ENCODE data around the gene NTPCR. TPM values are rescaled to one million over a fixed set of nuclear protein-coding genes. Genes with fewer than 3 reads are reported as not detected.

The NTPCR gene
- total RNA-seq, 1 experiment from 2014 or later, result 46.8 TPM

GRCh38 chr1:233005703-233006102, 55.3 kb downstream of the NTPCR start:
- no peak for TF ChIP-seq CTCF (IDR thresholded peaks at IDR 0.05)
- TF ChIP-seq POLR2AphosphoS5 (IDR thresholded peaks at IDR 0.05; ENCODE audit: low read depth, low read length), result no peak
- no peak for TF ChIP-seq SIN3A (IDR thresholded peaks at IDR 0.05; ENCODE audit: borderline replicate concordance, insufficient read depth, low read depth, low read length)
- TF ChIP-seq, protein P1, sequence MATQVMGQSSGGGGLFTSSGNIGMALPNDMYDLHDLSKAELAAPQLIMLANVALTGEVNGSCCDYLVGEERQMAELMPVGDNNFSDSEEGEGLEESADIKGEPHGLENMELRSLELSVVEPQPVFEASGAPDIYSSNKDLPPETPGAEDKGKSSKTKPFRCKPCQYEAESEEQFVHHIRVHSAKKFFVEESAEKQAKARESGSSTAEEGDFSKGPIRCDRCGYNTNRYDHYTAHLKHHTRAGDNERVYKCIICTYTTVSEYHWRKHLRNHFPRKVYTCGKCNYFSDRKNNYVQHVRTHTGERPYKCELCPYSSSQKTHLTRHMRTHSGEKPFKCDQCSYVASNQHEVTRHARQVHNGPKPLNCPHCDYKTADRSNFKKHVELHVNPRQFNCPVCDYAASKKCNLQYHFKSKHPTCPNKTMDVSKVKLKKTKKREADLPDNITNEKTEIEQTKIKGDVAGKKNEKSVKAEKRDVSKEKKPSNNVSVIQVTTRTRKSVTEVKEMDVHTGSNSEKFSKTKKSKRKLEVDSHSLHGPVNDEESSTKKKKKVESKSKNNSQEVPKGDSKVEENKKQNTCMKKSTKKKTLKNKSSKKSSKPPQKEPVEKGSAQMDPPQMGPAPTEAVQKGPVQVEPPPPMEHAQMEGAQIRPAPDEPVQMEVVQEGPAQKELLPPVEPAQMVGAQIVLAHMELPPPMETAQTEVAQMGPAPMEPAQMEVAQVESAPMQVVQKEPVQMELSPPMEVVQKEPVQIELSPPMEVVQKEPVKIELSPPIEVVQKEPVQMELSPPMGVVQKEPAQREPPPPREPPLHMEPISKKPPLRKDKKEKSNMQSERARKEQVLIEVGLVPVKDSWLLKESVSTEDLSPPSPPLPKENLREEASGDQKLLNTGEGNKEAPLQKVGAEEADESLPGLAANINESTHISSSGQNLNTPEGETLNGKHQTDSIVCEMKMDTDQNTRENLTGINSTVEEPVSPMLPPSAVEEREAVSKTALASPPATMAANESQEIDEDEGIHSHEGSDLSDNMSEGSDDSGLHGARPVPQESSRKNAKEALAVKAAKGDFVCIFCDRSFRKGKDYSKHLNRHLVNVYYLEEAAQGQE (IDR thresholded peaks at IDR 0.05; ENCODE audit: insufficient read depth in 1 of 2, low read depth in 2 of 2, low read length in 1 of 2), result no peak
- no peak for TF ChIP-seq TCF7L2 (IDR thresholded peaks at IDR 0.05; ENCODE audit: low read depth, low read length)
- ChIA-PET POLR2A (no interaction called here), CTCF (interaction anchor here (0.7 kb wide), 1 partner anchor 55 kb away, joined by 3 read pairs; no protein-coding TSS in a partner anchor)
- DNase-seq (ENCODE audit: low read depth, low spot score), result no peak
- Histone ChIP-seq H3K4me1 (ENCODE audit: control insufficient read depth, insufficient read depth, low read length) (no peaks in the 10 kb centered on the region), H3K36me3 (ENCODE audit: control insufficient read depth, insufficient read depth, low read length) (no peaks in the 10 kb centered on the region), H3K4me3 (ENCODE audit: low read depth in 2 of 2, low read length in 2 of 2) (no peak overlapping the region), H3K9me3 (ENCODE audit: control insufficient read depth, insufficient read depth, low read depth, low read length) (no peaks in the 10 kb centered on the region), H3K27me3 (ENCODE audit: control insufficient read depth, insufficient read depth, low read length) (no peaks in the 10 kb centered on the region), H3K27ac (ENCODE audit: low read length) (no peak overlapping the region)
- intact Hi-C loops (cut with micrococcal nuclease; ENCODE audit: unreplicated experiment) (no loop called here), in situ Hi-C loops (cut with HindIII; ENCODE audit: low pct_unique_long_range_greater_than_20kb, low sequenced_read_pairs) (no loop called here)
- BruUV-seq (replicated peaks), result no TSS peak
- no peak for ATAC-seq

DNA sequence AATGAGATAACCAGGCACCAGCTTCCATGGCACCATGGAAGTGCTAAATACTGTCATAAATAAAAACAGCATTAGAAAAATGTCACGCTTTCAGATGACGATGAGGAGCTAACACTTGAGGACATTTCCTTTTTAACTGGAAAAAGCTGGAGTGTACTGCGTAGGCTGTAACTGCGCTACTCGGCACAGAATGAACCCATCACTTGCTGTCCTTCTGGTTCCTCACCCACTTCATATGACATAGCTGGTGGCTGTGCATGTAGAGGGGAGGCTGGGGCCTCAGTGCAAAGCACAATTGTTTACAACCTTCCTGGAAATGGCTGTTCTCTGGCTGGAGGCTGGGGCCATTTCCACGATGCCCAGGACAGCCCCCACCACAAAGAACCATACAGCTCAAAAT, 55.7 kb downstream of the NTPCR start:
- no TSS peak for BruUV-seq (replicated peaks)
- Histone ChIP-seq H3K4me3 (ENCODE audit: low read depth in 2 of 2, low read length in 2 of 2) (no peak overlapping the region), H3K4me1 (ENCODE audit: control insufficient read depth, insufficient read depth, low read length) (no peaks in the 10 kb centered on the region), H3K9me3 (ENCODE audit: control insufficient read depth, insufficient read depth, low read depth, low read length) (no peaks in the 10 kb centered on the region), H3K36me3 (ENCODE audit: control insufficient read depth, insufficient read depth, low read length) (no peaks in the 10 kb centered on the region), H3K27me3 (ENCODE audit: control insufficient read depth, insufficient read depth, low read length) (no peaks in the 10 kb centered on the region), H3K27ac (ENCODE audit: low read length) (no peak overlapping the region)
- TF ChIP-seq, protein P1 (IDR thresholded peaks at IDR 0.05; ENCODE audit: insufficient read depth in 1 of 2, low read depth in 2 of 2, low read length in 1 of 2), result no peak
- TF ChIP-seq POLR2AphosphoS5 (IDR thresholded peaks at IDR 0.05; ENCODE audit: low read depth, low read length) (no peak), SIN3A (IDR thresholded peaks at IDR 0.05; ENCODE audit: borderline replicate concordance, insufficient read depth, low read depth, low read length) (no peak), CTCF (IDR thresholded peaks at IDR 0.05) (no peak), TCF7L2 (IDR thresholded peaks at IDR 0.05; ENCODE audit: low read depth, low read length) (no peak)
- ChIA-PET CTCF (interaction anchor here (0.7 kb wide), 1 partner anchor 55 kb away, joined by 3 read pairs; no protein-coding TSS in a partner anchor), POLR2A (no interaction called here)
- in situ Hi-C loops (cut with HindIII; ENCODE audit: low pct_unique_long_range_greater_than_20kb, low sequenced_read_pairs) (no loop called here), intact Hi-C loops (cut with micrococcal nuclease; ENCODE audit: unreplicated experiment) (no loop called here)
- ATAC-seq (no peak), DNase-seq (ENCODE audit: low read depth, low spot score) (no peak)

All from Panc1 (cell line).